Astrocyte (in vitro differentiated cells and primary cell): ENCODE measurements around the gene DNAAF5.

Experiments used
- EZH2 ChIP-seq: IDR thresholded peaks from 2 replicates; pipeline ENCODE4 v1.6.1; 2012; ENCODE audit warnings: mild to moderate bottlenecking, low read length, inconsistent platforms; ENCODE audit not compliant: insufficient read depth
- TF ChIP-seq, protein P1 (sequence below): IDR thresholded peaks from 2 replicates; pipeline ENCODE4 v1.5.1; 2011; ENCODE audit warnings: low read depth, mild to moderate bottlenecking, inconsistent platforms, low read length, moderate library complexity; ENCODE audit not compliant: insufficient read depth

DNA sequence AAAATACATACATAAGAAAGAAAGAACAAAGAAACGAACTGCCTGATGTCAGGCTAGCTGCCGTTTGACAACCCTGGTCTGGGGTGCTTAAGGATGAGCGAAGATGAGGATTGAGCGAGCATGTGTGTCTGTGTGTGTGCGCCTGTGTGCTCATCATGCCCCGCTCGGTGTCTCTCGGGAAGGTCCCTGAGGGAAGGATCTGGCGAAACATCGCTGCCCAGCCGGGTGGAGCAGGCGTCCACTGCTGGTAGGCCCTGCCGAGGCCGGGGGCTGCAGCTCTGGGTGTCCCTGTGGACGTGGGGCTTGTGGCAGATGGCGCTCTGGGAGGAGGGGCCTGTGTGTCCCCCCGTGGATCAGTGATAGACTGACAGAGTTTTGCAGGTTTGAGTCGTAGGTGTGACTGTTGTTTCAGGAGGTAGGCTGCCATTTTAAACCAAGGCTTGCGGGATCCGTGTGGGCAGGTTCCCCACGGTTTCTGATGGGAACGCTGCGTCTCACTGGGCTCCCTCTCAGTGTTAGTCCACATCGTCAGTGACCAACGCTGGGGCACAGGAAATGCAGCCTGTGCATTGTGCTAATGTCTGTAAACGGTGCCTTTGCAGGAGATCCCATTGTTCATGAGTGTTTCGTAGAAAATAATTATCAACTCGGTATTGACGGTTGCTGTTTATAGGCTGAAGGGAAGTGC, 99.9 kb downstream of the DNAAF5 start:
- TF ChIP-seq, protein P1, sequence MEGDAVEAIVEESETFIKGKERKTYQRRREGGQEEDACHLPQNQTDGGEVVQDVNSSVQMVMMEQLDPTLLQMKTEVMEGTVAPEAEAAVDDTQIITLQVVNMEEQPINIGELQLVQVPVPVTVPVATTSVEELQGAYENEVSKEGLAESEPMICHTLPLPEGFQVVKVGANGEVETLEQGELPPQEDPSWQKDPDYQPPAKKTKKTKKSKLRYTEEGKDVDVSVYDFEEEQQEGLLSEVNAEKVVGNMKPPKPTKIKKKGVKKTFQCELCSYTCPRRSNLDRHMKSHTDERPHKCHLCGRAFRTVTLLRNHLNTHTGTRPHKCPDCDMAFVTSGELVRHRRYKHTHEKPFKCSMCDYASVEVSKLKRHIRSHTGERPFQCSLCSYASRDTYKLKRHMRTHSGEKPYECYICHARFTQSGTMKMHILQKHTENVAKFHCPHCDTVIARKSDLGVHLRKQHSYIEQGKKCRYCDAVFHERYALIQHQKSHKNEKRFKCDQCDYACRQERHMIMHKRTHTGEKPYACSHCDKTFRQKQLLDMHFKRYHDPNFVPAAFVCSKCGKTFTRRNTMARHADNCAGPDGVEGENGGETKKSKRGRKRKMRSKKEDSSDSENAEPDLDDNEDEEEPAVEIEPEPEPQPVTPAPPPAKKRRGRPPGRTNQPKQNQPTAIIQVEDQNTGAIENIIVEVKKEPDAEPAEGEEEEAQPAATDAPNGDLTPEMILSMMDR, result no peak
- no peak for TF ChIP-seq EZH2
